ENCODE measurements around the gene TEX55.

- no peak for TF ChIP-seq STAT1 (IDR thresholded peaks at IDR 0.05; ENCODE audit: unreplicated experiment)
- TF ChIP-seq REST (IDR thresholded peaks at IDR 0.05; ENCODE audit: unreplicated experiment): no peak
Measured at GRCh38 chr3:119125742-119126504, 20.0 kb upstream of the TEX55 start.

Measured in GM23338 (cell line).